HepG2 (cell line): ENCODE measurements around the gene BIN1. TPM values are rescaled to one million over a fixed set of nuclear protein-coding genes. Genes with fewer than 3 reads are reported as not detected.

Experiments used
- ATAC-seq: fragments of 200-7000 bp; cut with Tn5 transposase; 3 replicates; pipeline ENCODE4 v1.9.1; 2020; ENCODE audit warnings: mild to moderate bottlenecking, moderate library complexity
- BruUV-seq: library from RNA; stranded (reverse); fragments of 400-500 nt; replicated peaks from 2 replicates; lab custom pipeline; 2021; lab: Mats Ljungman, UMichigan
- CTCF ChIA-PET: fragments of 300-600 bp; formaldehyde crosslinking; extraction: SDS; loops from one replicate; lab custom pipeline; 2021; ENCODE audit warnings: low total read pairs, inconsistent platforms, low intra/inter-chr PET ratio; lab: Yijun Ruan, JAX
- POLR2A ChIA-PET: fragments of 350-600 bp; sonication (Branson Sonifier 250); formaldehyde crosslinking; loops from one replicate; lab custom pipeline; 2020; ENCODE audit warnings: antibody characterized with exemption, inconsistent platforms; lab: Yijun Ruan, JAX
- DNase-seq: peaks from one replicate; pipeline ENCODE4 v3.0.0-alpha.2; 2015; ENCODE audit warnings: low spot score
- FAIRE-seq: peaks from 3 replicates; lab custom pipeline; 2011; peaks lifted over from hg19 to GRCh38; lab: Jason Lieb, UNC
- H2AFZ ChIP-seq: one replicate; pipeline ENCODE4 v1.6.1; 2011; ENCODE audit warnings: low read length, inconsistent platforms
- H3K27ac ChIP-seq: fragments of 300-600 bp; 3 replicates; pipeline ENCODE4 v1.8.0; 2011; ENCODE audit warnings: mixed run types, mild to moderate bottlenecking, mixed read lengths, low read length, inconsistent platforms; ENCODE audit not compliant: insufficient read depth; ENCODE audit errors: extremely low read length
- H3K27me3 ChIP-seq, 2 experiments: fragments of 200-600 bp in 1 of 2; 2 replicates in 1 of 2; 3 replicates in 1 of 2; pipeline versions ENCODE4 v1.6.0 to v1.8.0; 2011; ENCODE audit warnings: low read length in 2 of 2, mild to moderate bottlenecking in 2 of 2, moderate library complexity in 2 of 2, inconsistent platforms in 1 of 2; ENCODE audit not compliant: insufficient read depth in 2 of 2, control insufficient read depth in 1 of 2
- H3K36me3 ChIP-seq, 2 experiments: fragments of 200-600 bp in 1 of 2; replicated peaks in 1 of 2; 2 replicates in 1 of 2; 3 replicates in 1 of 2; pipeline versions ENCODE4 v1.5.1 to v1.8.0; 2011; ENCODE audit warnings: low read length in 2 of 2, inconsistent platforms in 1 of 2; ENCODE audit not compliant: insufficient read depth in 2 of 2, control insufficient read depth in 1 of 2
- H3K4me1 ChIP-seq: 2 replicates; pipeline ENCODE4 v1.5.1; 2012; ENCODE audit warnings: low read length, inconsistent platforms; ENCODE audit not compliant: insufficient read depth
- H3K4me2 ChIP-seq: 2 replicates; pipeline ENCODE4 v1.6.0; 2011; ENCODE audit warnings: low read depth, low read length, inconsistent platforms
- H3K4me3 ChIP-seq, 3 experiments: fragments of 200-600 bp in 1 of 3; sonication (generic), shearing (Covaris generic) in 1 of 3; replicated peaks in 1 of 3; 2 replicates each; pipeline ENCODE4 v1.5.1; 2011 to 2016; ENCODE audit warnings: low read length in 3 of 3, inconsistent platforms in 2 of 3, low read depth in 2 of 3, mild to moderate bottlenecking in 2 of 3, control low read depth in 1 of 3, mixed read lengths in 1 of 3; ENCODE audit not compliant: insufficient read depth in 1 of 3
- H3K79me2 ChIP-seq: one replicate; pipeline ENCODE4 v1.6.1; 2011; ENCODE audit warnings: low read length, inconsistent platforms; ENCODE audit not compliant: insufficient read depth
- H3K9ac ChIP-seq: 2 replicates; pipeline ENCODE4 v1.6.0; 2011; ENCODE audit warnings: mild to moderate bottlenecking, low read depth, low read length, inconsistent platforms; ENCODE audit not compliant: insufficient read depth
- H3K9me3 ChIP-seq: 2 replicates; pipeline ENCODE4 v1.5.1; 2012; ENCODE audit warnings: mild to moderate bottlenecking, low read length
- H4K20me1 ChIP-seq: 2 replicates; pipeline ENCODE4 v1.6.0; 2011; ENCODE audit warnings: inconsistent platforms, mild to moderate bottlenecking, low read length, moderate library complexity; ENCODE audit not compliant: insufficient read depth
- ARNT ChIP-seq: fragments of 450-650 bp; IDR thresholded peaks from 2 replicates; pipeline ENCODE4 v1.6.1; 2017
- FOXP1 ChIP-seq, 2 experiments: fragments of 450-650 bp in 1 of 2; IDR thresholded peaks; 2 replicates each; pipeline ENCODE4 v1.6.1; 2017 to 2018; ENCODE audit warnings: antibody characterized with exemption in 1 of 2
- MNT ChIP-seq: fragments of 450-650 bp; IDR thresholded peaks from 2 replicates; pipeline ENCODE4 v1.6.1; 2016
- PLRG1 ChIP-seq: fragments of 450-650 bp; conservative IDR thresholded peaks from 2 replicates; pipeline ENCODE4 v1.6.1; 2016
- ZBTB34 ChIP-seq: sonication (generic); formaldehyde crosslinking; IDR thresholded peaks from 2 replicates; pipeline ENCODE4 v1.8.0; 2022; ENCODE audit warnings: mild to moderate bottlenecking, missing genetic modification reagents
- ZNF282 ChIP-seq: fragments of 450-650 bp; IDR thresholded peaks from 2 replicates; pipeline ENCODE4 v1.6.1; 2018; ENCODE audit not compliant: partially characterized antibody
- ZNF317 ChIP-seq: sonication (generic); formaldehyde crosslinking; IDR thresholded peaks from 2 replicates; pipeline ENCODE4 v1.5.0; 2020; ENCODE audit warnings: mild to moderate bottlenecking, missing genetic modification reagents
- ZNF569 ChIP-seq: sonication (generic); formaldehyde crosslinking; IDR thresholded peaks from 2 replicates; pipeline ENCODE4 v1.5.0; 2020; ENCODE audit warnings: mild to moderate bottlenecking, missing genetic modification reagents, moderate library complexity, borderline replicate concordance
- WGBS: methylation state at CpG from one replicate; pipeline ENCODE4 v1.1.6; 2017; ENCODE audit warnings: low lambda C conversion rate; 5-methylcytosine and 5-hydroxymethylcytosine counted together
- in situ Hi-C: cut with HindIII; loops from 2 replicates; pipeline ENCODE4 v1.10.0; 2017; ENCODE audit warnings: low pct_unique_long_range_greater_than_20kb; ENCODE audit not compliant: extremely low pct_ligation_motif_present
- intact Hi-C: fragments of 100-400 bp; cut with micrococcal nuclease; formaldehyde crosslinking; loops from one replicate; pipeline ENCODE4 v1.10.0; 2022; ENCODE audit not compliant: unreplicated experiment
- polyA plus RNA-seq, 8 experiments: library from polyadenylated mRNA; depleted of rRNA in 3 of 8; stranded (reverse) in 7 of 8; unstranded in 1 of 8; fragments of >200 nt; fragmentation: Illumina TruSeq in 4 of 8; extraction: Trizol in 4 of 8; gene quantifications; 2 replicates each; pipeline versions ENCODE4 v1.2.1 to v1.2.3, GENCODE V29; 2011 to 2016; ENCODE audit warnings: low read depth in 4 of 8, missing spikeins in 1 of 8, mixed read lengths in 1 of 8; ENCODE audit not compliant: insufficient read depth in 1 of 8
- total RNA-seq, 5 experiments: library from RNA; depleted of rRNA; stranded (reverse); fragments of >200 nt; fragmentation: Illumina TruSeq; extraction: Trizol; gene quantifications; 2 replicates each; pipeline ENCODE4 v1.2.3, GENCODE V29; 2016; ENCODE audit warnings: low read depth in 1 of 5
- TF ChIP-seq, protein P1 (sequence below): sonication (generic); formaldehyde crosslinking; IDR thresholded peaks from 2 replicates; pipeline ENCODE4 v1.4.0; 2020; ENCODE audit warnings: missing genetic modification reagents, low read depth, mild to moderate bottlenecking, borderline replicate concordance

Gene BIN1
- total and polyA plus RNA-seq, 2 of the 13 experiments (the other 11 are each of a cell fraction or from before 2014, with no cell fraction given), result 0.93 to 1.2 TPM

- FAIRE-seq, result no peak
- Histone ChIP-seq H3K27ac (no peak overlapping the region), H3K9me3 (no peaks in the 10 kb centered on the region), H3K79me2 (no peaks in the 10 kb centered on the region), H3K4me3 (no peak overlapping the region), H4K20me1 (no peaks in the 10 kb centered on the region), H2AFZ (no peak overlapping the region), H3K4me1 (no peaks in the 10 kb centered on the region), H3K9ac (no peak overlapping the region), H3K4me2 (no peak overlapping the region), H3K36me3 (no peaks in the 10 kb centered on the region), H3K27me3 (peaks cover 0 to 4% of the 10 kb centered on the region in 2 experiments; a peak in 2 of 5 replicates)
- TF ChIP-seq ZNF569 (no peak), PLRG1 (peak; percentile 94), ZBTB34 (CRISPR knock-in tag) (no peak), ZNF282 (peak; percentile 30), FOXP1 (IDR thresholded peaks at IDR 0.05) (peak; percentile 18; the same call in 1 of the 2 replicates), FOXP1 (CRISPR knock-in tag; IDR thresholded peaks at IDR 0.05) (no peak), ZNF317 (CRISPR knock-in tag) (no peak), ARNT (0 out of 2 replicates have a peak, but pooled peaks have one; percentile 71), MNT (peak; percentile 47; the same call in 1 of the 2 replicates)
- TF ChIP-seq, protein P1, sequence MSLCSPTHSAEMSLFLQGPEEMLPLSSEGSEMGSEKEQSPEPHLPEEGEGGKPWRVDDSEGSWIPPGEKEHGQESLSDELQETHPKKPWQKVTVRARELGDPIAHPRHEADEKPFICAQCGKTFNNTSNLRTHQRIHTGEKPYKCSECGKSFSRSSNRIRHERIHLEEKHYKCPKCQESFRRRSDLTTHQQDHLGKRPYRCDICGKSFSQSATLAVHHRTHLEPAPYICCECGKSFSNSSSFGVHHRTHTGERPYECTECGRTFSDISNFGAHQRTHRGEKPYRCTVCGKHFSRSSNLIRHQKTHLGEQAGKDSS (CRISPR knock-in tag), result no peak
- in situ Hi-C loops, result loop anchor here (10.0 kb wide), 1 partner anchor 249 kb away; no protein-coding TSS in a partner anchor
- CTCF ChIA-PET, result no interaction called here
- intact Hi-C loops, result loop anchor here (10.0 kb wide), 2 partner anchors 179 to 1299 kb away; no protein-coding TSS in a partner anchor
- POLR2A ChIA-PET, result no interaction called here
- ATAC-seq, result no peak
- no peak for DNase-seq
- WGBS, result 72% methylated on average over 4 of the region's 4 CpGs
- no TSS peak for BruUV-seq
Observed at GRCh38 chr2:127044165-127044718, 62.7 kb downstream of the BIN1 start.
